NCI-H345 treated with DMSO at 0.1 percent for 48 hours (cell line): ENCODE measurements around the gene PDE9A.
"Not testable (repeated sequence)": the region's sequence is repeated elsewhere in the genome, so short reads cannot be mapped to it uniquely, and the experiment has no call there.

Source experiments
- DNase-seq: peaks from one replicate; lab custom pipeline; 2025; ENCODE audit not compliant: unreplicated experiment; lab: John Stamatoyannopoulos, UW

The PDE9A gene

DNA sequence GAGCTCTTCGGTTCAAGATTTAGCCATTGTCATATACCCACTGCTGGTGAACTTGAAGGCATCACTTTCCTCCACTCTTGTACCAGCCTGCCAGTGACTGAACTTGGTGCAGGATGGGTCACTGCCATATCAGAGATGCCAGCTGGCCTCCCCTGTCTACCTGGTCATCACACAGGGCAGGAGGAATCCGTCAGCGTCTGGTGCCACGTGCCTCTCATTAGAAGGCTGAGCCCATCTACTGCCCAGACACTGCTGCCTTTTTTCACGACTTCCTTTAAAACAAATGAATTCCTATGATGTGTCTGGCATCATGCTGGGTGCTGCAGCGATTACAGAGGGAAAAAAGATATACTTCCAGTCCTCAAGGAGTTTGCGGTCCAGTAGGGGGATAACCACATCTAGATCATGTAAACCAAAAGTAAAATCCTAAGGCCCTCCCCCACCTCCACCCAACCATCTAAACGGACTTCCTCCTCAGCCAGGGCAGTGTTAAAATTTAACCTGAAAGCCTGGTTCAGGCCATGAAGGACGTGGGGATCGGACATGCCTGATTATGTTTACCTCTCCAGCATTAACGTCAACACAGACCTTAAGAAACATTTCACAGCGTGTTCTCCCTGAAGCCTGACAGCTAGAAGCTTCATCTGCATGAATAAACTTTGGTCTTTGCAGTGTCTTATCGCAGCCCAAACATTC is 29.2 kb upstream of the PDE9A start:
- no peak for DNase-seq

DNA sequence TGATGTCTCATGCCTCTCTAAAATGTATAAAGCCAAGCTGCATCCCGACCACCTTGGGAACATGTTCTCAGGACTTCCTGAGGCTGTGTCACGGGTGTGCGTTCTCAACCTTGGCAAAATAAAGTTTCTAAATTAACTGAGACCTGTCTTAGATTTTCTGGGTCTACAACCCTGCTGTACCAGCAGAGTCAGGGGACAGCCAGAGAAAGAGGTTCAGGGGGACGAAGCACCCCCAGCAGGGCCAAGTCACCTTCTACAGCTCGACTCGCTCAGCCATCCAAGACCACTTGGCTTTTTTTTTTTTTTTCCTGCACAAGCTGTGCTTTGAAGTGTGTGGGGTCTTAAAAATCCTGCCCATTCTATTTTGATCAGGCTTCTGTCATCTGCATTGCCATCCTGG is 28.5 kb upstream of the PDE9A start:
- DNase-seq = no peak

DNA sequence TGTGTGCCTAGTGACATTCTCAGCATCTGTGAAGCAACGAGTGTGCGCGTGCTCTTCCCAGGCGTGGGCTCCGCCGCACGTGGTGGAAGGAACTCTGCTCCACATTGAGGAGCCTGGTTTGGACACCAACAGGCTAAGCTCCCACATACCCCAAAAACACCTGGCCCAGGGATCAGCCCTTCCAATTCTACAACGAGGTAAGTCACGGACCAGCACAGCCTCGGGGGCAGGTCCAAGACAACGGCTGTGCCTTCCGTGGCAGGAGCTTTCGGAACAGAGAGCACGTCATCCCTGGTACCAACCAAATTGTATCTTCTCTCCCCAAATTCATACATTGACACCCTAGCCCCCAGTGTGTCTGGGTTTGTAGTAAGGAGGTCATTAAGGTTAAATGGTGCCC is 27.2 kb upstream of the PDE9A start:
- no peak for DNase-seq

DNA sequence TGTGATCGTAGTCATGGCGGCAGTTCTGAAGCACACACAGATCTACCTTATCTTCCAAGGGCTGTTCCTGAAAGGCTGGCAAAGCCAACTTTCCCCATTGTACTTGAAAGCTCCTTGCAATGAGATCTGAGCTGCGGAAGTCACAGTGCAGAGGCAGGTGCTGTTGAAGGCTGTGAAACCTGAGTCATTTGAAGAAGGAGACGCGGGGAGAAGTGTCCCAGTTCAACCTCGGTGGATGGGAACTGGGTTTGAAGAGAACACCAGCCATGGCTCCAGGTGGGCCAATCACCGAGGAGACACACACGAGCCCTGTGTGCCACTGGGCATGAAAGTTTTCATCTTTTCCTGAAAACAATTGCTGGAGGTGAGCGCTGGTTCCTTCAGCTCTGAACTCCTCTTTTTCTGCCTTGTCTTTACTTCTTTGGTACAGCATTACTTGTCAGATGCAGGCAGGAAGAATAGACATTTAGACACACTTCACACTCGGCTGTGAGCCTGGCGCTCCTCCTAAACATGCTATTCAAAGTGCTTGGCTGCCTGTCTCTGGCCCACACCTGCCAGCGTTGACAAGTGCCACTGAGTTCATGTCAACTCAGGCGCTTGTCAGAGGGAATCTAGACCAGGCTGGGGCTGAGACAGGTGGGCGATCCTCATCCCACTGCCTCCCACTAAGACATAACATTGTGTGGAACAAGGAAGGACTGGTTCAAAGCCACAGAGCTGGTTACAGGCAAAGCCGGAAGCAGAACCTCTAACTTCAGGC is 25.7 kb upstream of the PDE9A start:
- DNase-seq = no peak

DNA sequence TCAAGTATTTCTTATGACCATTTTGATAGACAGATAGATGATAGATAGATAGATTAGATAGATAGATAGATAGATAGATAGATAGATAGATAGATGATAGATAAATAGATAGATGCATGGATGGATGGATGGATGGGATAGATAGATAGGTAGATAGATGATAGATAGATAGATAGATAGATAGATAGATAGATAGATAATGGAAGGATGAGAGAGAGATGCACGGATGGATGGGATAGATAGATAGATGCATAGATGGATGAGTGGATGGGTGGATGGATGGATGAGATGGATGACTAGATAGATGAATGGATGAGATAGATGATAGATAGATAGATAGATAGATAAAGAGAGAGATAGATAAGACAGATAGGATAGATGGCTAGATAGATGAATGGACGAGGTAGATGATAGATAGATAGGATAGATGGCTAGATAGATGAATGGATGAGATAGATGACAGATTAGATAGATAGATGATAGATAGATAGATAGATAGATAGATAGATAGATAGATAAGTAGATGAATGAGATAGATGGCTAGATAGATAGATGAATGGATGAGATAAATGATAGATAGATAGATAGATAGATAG is 24.9 kb upstream of the PDE9A start:
- not testable (repeated sequence) for DNase-seq

DNA sequence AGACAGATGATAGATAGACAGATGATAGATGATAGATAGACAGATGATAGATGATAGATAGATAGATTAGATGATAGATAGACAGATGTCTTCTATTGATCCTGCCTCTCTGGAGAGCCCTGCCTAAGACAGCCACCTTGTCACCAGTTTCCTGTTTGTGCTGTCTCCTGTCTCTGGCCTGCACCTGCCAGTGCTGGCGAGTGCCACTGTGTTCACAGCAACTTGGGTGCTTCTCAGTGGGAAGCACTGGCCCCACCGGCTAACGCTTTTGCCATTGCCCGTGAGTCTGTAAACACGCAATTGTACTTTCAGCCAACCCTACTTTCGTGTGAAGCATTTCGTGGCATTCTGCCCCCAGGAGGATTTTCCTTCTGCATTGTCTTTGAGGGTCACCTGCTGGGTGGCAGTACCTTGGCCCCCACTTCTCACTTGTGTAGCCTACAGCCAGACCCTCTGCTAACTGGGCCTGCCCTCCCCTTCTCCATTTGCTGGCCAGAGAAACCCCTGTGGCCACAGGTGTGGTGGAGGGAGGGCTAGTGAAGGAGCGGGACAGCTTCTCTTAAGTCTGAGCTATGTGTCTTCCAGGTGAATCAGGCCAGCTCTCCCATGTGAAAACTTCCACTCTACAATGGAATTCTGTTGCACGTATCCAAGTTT is 23.4 kb upstream of the PDE9A start:
- DNase-seq = no peak

DNA sequence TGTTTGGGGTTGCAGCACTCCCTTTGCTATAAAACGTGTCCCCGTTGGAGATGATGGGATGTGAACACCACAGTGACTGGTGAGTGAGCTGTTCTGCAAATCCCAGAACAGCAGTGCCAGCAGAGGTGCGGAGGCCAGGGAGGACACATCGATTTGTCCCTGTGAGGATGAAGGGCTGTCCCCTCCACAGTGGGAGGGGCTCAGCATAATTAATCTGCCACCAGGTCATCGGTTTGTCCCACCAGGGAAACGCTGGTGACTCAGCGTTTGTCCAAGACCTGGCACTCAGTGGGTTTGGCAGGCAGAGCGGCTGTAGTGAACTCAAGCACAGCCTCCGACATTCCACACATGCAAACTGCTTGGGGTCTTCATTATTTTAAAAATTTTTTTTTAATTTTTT is 22.8 kb upstream of the PDE9A start:
- no peak for DNase-seq

DNA sequence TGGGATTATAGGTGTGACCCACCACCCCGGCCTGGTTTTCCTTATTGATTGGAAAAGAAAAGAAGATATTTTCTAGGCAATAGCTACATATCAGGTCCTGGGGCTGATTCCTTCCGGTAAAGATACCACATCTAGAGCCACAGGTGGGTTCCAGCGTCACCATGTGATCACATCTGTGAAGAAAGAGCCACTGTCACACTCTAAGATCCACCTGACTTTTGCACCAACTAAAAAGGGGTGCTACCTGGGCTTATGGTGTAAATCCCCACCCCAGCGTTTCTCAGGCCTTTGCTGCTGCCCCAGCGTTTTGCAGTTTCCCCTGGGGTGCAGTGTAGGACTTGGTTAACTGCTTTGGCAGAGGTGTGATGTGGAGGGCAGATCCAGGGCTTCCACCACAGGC is 22.3 kb upstream of the PDE9A start:
- no peak for DNase-seq

DNA sequence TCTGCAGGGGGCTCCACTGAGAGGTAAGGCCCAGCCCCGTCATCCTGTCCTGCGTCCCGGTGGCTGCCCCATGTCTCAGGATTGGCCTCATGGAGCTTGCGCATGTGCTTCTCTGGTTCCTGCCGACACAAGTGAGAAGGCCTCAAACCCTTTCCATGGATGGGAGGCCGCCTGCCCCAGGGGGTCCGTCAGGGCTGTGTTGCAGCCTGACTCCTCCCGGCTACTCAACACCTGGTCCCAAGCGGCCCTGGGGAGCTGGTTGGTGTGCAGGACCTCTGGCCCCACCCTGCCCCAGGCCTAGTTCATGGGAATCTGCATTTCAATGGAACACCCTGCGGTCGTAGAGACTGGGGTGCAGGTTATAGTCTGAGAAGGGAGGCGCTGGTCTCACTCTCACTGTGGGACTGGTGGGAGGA is 21.1 kb upstream of the PDE9A start:
- DNase-seq = no peak

DNA sequence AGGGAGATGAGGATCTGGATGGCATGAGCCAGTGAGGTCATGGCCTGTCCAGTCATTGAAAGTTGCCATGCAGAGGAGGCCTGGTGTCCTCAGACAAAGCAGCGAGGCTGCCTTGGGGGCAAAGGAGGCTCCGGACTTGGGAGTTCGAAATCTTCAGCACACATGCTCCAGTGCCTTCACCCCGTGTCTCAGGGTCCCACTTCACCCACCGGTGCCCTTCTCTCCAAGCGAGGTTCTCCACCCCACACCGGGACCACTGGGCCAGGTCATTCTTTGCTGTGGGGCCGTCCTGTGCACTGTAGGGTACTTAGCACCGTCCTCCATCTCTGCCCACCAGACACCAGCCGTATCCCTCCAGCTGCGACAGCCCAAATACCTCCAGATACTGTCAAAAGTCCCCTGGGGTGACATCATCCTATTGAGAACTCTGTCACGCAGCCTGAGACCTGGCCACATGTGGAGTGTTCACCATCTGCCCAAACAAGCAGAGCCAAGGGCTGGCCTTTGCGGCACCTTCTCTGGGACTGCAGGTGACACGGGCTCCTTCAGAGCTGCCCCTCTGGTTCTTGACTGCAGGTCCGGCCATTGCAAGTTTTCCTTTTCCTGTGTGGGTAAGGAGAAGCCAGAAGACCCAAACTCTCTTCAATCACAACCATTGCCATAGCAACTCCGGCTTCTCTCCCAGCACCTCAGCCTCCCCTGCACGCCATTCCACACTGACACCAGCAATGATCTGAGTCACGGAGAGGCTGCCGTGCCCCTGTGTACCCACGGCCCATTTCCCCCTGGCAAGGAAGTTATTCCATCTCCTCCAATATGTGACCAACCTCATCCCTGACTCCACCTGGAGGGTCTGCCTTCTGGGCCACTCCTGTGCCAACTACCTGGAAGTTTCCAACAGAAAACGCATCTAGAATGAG is 20.4 kb upstream of the PDE9A start:
- DNase-seq = no peak

DNA sequence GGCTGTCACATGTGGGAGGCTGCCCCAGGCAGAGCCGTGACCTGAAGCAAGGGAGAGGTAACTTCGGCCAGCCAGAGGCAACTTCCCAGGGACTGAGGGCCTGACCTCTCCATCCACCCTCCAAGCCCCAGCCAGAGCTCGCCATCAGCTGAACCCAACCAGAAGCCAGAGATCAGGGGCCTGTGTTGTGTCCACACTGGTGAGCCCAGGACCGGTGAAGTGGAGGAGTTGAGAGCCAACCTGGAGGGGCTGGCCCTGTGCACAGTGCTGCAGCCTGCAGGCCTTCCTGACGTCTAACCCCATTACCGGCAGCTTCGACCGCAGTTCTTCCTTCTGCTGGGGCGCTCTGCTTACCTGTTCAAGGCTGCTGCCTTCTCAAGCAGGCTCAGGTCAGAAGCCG is 19.6 kb upstream of the PDE9A start:
- DNase-seq = no peak

DNA sequence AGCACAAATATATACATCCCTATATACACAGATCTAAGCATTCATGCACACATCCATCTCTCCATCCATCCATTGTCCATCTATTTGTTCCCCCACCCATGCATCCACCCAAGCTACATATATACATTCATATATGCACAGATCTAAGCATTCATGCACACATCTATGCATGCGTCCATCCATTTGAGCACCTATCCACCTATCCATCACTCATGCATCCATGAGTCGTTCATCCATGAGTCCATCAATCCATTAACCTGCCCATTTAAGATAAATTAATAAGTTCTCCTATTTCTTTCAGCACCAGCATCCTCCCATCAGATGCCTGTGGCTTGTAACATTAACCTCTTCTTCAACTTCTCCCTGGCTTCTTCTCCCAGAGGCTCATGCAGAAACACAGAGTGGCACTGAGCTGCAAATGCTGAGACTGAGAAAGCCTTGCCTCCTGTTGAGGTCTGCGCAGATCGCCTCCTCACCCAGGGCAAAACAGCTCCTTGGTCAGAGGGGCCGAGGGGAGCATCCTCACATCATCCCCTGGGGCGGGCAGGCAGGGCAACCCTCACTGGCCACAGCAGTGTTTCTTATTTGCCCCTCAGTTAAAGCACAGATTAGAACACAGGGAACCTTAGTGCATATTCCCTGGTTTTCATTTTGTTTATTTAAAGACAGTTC is 17.4 kb upstream of the PDE9A start:
- no peak for DNase-seq

DNA sequence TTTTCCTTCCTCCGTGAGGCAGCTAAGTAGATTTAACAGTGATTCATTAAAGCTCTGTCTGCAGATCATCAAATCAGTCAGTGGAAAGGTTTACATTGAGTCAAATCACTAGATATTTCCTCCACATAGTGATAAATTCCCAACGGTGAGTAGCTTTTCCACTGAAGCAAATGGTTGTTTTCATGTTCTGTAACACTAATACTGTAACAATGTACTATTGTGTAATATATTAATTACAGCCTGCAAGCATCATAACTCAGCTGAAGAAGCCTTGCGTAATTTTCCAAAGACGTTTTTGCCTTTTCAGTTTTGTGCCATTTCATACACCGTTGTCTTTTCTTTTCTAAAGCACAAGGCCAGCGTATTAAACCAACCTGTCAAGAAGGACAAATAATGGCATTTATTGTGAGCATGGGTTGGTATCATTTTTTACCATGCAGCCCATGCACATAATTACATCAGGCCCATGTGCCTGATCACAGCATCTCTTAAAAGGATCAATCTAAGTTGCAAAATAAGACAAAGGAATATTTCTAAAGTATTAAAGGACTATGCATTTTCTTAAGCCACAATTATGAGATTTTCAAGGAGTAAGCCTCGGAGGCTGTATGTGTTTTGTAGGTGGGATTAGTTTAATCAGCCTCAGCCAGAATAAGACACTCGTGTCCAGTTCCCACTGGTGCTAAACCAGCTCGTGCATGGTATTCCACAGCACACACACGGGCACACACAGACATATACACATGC is 16.7 kb upstream of the PDE9A start:
- no peak for DNase-seq

DNA sequence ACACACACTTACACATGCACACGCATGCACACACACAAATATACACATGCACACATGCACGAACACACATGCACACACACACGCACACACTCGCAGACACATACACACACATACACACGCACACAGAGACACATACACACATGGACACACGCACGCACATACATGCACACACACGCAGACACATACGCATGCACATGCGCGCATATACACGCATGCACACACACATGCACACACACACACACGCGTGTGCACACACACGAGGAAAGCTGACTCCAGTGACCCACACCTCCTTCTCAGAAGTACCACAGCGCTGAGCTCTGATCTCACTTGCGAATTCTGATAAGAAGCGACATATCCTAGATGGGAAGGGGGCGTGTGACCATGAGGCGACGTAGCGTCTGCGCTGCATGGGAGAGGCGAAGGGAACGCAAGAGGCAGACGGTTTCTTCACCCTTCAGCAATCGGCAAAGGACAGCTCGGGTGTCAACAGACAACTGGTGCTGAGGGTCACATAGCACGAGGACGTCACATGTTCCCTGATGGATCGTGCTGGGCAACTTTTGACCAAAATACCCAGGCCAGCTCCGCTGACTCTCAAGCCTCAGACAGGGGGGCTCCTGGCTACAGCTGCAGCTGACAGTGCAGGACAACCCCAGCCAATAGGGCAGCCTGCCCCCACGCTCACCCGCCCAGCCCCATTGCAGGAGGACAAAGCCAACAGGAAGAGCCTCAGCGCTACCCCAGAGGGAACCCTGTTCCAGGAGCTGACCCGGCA is 16.0 kb upstream of the PDE9A start:
- no peak for DNase-seq

DNA sequence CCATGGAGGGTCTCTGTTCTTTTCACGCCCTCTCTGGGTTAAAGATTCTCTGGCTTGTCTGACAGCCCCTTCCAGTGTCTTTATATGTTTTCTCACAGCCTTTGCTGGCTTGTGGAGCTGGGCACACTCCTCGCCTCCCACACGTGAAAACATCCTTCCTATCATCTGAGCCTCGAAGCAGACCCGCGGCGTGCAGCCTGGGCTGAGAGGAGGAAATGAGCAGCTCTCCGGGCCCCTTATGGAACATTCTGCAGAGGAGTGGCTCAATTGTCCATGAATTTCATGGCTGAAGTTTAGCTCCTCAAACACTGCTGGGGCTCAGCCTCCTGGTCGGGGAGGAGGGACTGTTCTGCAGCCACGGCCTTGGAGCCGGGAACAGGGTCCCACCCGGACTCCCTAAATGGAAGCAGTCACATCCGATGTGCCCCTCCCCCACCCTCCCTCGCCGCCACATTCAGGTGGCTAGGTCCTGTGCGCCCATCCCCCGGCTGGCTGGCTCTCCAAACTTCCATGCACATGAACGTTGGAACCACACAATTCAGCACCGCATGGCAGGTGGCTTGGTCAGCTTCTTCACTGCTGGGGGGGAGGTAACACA is 15.1 kb upstream of the PDE9A start:
- no peak for DNase-seq

DNA sequence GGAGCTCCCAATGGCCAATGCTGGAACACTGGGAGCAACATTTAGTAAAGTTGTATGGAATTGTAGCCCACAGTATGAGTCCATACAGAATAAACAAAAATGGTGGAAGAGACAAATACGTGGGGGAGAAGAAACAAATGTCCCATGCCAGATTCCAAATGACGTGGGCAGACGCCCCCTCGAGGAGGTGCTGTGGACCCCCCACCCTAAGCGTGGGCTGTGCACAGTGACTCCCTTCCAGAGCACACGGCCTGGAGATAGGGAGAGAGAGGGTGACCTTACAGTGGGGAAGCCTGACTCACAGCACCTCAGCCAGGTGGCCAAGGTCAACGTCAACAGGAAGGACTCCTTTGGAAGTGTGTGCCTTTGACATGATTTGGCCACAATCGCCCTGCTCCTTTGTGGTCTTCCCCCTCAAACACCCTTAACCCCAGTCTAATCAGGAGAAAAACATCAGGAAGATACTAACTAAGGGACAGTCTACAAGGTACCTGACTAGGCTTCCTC is 13.7 kb upstream of the PDE9A start:
- DNase-seq = no peak

DNA sequence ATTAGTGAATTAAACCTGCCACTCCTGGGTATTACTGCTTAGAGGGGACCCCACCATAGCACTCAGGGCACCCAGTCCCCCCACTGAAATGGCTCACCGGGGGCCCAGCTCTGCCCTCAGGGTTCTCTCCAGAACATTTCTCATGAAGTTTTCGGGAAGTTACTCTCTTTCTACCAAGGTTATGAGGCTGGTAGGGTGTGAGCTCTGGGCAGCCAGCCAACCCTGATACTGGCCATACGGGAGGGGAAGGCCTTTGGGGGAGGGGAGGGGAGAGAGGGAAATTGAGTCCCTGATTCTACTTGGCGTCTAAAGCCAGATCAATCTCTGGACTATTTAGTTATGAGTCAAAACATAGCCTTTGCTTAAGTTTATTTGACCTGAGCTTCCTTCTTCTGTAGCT is 12.9 kb upstream of the PDE9A start:
- DNase-seq = no peak
